HG03095 (cell line): ENCODE results near the gene CHRM3.
"Not testable (repeated sequence)": the region's sequence is repeated elsewhere in the genome, so short reads cannot be mapped to it uniquely, and the experiment has no call there.

ENCODE experiments used
- ATAC-seq: cut with Tn5 transposase; IDR thresholded peaks from one replicate; pipeline ENCODE4 v1.9.1; 2021; ENCODE audit warnings: moderate library complexity; ENCODE audit not compliant: unreplicated experiment

Gene CHRM3

GRCh38 chr1:239386453-239387303, at the start of gene CHRM3:
Gene CHRM3 (plus strand): TSS chr1:239386568. CDS start chr1:239907452, 520,884 bp downstream.
- no peak for ATAC-seq

DNA sequence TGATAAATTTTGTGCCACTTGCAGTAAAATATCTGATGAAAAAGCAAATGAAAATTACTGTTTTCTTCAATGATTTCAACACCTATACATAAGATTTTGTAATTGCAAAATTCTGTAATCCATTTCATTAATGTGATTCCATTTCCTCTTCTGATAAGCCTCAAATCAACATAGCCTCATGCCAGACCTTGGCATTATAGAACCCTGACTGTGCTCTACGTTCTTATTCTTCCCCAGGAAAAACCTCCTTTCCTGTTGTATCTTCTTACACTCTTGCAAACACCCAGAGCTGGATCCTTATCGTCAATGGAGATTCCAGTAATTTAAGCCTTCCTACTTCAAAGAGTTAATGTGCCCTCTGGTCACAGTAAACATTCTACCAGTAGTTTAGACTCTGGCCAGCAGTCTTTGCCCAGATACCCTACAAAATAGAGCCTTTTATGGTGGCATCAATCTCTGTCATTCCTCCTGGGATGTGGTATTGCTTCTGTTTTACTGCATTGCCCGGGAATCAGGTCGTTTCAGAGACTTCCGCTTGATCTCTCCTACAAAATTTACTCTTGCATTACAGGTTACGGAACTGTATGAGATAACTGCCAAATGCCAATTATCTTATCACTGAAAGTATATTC, 48.5 kb upstream of the CHRM3 start:
- ATAC-seq = no peak

GRCh38 chr1:239347776-239348175, 38.6 kb upstream of the CHRM3 start:
- no peak for ATAC-seq

- no peak for ATAC-seq
Measured at GRCh38 chr1:239348635-239349353, 37.6 kb upstream of the CHRM3 start.

DNA sequence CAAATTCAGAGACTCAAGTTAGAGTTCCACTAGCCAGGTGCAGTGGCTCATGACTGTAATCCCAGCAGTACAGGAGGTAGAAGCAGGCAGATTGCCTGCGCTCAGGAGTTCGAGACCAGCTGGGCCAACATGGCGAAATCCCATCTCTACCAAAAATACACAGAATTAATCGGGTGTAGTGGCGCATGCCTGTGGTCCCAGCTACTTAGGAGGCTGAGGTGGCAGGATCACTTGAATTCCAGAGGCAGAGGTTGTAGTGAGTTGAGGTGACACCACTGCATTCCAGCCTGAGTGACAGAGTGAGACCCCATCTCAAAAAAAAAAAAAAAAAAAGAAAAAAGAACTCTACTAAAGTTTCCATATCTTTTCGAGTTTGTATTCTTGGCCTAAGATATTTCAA, 36.7 kb upstream of the CHRM3 start:
- ATAC-seq = no peak

GRCh38 chr1:239353536-239353935, 32.8 kb upstream of the CHRM3 start:
- ATAC-seq = no peak

GRCh38 chr1:239354231-239354630, 32.1 kb upstream of the CHRM3 start:
- ATAC-seq = no peak

- no peak for ATAC-seq
Measured at GRCh38 chr1:239357867-239358266, 28.5 kb upstream of the CHRM3 start.

DNA sequence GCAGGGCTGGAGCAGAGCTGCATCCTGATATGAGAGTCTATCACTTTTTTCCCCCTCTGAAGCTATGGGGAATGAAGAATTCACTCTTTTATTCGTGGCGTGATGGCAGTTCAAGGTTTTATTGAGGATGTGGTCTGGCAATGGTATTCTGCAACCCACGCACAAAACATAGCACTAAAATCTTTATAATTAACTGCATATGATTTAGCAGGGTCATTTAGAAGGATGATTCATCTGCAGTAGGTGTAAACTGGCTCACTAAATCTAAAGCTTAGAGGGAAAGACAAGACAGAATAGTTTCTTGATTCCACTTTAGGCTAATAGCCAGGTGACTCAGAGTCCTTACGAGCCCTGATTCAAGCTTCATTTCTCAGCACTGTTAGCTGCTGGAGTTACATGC, 25.0 kb upstream of the CHRM3 start:
- ATAC-seq = no peak

DNA sequence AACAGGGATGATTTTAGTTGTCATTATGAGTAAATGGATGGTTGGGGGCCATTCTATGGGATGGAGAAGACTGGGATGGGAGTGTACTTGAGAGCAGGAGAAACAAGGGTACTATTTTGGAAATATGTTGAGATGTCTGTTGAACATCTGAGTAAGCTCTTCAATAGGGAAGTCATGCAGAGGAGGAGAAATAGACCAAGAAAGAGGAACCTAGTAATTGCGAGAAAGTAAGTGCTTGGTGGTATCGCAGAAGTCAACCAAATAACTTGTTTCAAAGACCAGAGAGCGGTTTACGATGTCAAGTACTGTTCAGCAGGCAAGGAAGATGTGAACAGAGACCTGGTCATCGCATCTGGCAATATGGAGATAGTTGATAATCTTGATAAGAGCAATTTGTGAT, 22.4 kb upstream of the CHRM3 start:
- no peak for ATAC-seq

- no peak for ATAC-seq
Measured at GRCh38 chr1:239367196-239367810, 19.1 kb upstream of the CHRM3 start.

DNA sequence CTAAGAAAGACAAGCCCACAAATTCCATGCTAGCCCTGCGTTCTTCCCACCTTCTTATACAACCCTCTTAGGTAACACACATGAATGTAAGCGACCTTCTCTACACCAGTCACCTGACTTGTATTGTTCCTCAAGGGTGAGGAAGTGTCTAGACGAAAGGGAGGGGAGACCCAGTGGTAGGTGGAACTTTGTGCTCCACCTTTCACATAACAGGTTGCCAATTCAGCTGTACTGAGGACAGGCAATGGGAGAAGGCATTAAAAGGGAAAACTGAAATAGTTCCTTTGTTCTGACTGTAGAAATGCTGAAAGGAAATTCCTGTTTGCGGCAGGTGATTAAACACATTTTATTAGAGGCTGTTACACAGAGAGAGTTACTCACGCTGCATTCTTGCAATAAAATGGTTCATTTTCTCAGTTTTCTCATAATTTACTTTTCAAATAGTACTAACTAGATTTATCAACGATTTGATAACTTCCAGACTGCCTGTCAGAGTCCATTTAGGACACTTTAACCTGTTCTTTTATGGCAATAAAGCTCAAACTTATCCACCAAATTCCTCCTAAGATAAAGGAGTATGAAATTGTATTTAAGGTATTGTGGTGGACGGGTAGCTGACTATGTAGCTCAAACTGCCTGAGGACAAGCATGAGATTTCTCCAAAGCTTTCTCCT, 17.8 kb upstream of the CHRM3 start:
- ATAC-seq = no peak

- ATAC-seq = not testable (repeated sequence)
Measured at GRCh38 chr1:239370869-239371268, 15.5 kb upstream of the CHRM3 start.

DNA sequence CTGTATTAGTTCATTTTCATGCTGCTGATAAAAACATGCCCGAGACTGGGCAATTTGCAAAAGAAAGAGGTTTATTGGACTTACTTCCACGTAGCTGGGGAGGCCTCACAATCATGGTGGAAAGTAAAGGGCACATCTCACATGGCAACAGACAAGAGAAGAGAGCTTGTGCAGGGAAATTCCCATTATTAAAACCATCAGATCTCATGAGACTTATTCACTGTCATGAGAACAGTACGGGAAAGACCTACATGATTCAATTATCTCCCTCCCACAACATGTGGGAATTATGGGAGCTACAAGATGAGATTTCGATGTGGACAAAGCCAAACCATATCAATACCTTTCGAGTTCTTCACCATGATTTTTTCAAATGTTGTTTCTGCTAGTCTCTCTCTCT, 3.7 kb upstream of the CHRM3 start:
- ATAC-seq = no peak

DNA sequence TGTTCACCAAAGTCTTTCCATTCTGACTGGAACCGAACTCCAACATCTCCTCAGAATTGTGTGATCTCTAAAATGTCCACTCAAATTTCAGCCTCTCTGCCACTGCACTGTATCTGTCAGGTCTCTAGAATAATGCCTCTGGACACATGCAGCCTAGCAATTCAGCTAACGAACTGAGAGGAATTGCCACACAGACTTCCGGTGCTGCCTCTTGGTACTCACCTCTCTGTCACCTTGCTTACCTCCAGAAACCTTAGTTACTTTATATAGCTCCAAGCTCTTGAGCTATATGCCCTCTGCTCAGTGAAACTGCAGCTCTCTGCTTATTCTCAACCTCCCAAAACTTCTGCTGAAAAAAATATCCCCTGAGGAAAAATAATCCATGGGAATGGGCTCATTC, 2.7 kb upstream of the CHRM3 start:
- ATAC-seq = no peak

DNA sequence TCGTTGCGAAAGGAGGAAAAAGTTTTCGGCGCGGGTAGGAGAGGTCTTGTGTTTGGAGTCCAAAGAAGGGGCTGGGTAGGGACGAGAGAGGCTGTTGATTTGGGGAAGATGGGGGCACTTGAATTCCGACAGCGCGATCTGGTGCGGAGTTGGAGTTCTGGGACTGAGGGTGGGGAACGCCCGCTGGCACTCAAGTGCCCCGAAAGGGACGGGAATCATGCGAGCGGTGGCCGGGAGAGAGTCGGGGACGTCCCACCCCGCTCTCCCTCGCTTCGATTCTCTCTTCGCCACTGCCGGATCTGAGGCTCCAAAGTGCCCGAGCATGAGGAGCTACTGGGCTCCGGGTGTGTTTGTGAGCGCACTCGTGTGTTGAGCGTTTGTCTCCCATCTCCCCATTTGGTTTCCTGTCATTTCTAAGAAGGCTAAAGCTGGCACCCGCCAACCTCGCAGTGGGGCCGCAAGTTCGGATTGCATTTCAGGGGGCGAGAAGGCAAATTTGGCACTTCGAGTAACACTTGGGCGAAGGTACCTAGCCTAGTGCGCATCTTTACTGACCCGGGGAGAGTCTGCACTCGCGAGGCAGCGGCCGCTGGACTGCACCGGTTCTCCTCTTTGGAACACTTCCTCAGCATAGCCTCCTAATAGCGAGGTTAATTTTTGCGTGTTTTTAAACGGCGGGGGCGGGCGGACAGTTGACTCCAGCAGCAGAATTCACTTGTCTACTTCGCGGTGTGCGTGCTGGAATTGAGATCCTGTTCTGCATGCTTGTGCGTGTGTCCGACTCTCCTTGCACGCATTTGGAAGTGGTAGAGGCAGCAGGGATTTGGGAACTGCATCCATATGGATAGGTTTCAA, 1.2 kb downstream of the CHRM3 start:
- no peak for ATAC-seq

GRCh38 chr1:239388159-239388485, 1.8 kb downstream of the CHRM3 start:
- ATAC-seq = no peak

- no peak for ATAC-seq
Measured at GRCh38 chr1:239388578-239388977, 2.2 kb downstream of the CHRM3 start.

DNA sequence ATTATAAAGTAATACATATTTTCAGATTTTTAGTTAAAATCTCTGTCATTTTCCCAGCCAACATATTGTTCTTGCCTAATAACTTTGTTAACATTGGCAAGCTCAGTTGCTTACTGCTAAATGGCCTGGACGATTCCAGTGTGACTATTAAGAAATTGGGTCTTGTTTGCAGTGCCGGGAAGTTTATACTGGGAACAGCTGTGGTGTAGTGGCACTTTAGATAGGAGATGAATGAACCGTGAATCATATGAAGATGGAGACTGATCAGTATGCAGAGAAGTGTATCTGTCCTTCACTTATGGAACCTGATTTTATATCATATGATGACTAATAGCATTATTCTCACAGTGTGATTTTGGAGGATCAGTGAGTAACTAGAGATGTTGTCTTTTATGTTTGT, 3.3 kb downstream of the CHRM3 start:
- no peak for ATAC-seq

GRCh38 chr1:239392271-239392670, 5.9 kb downstream of the CHRM3 start:
- no peak for ATAC-seq
